GM21825 (cell line): ENCODE measurements around the gene PCDHA5.
"Not testable (repeated sequence)": the region's sequence is repeated elsewhere in the genome, so short reads cannot be mapped to it uniquely, and the experiment has no call there.

ENCODE experiments used
- ATAC-seq: cut with Tn5 transposase; IDR thresholded peaks from one replicate; pipeline ENCODE4 v1.9.1; 2021; ENCODE audit warnings: mild to moderate bottlenecking, moderate library complexity; ENCODE audit not compliant: unreplicated experiment

PCDHA5 gene

GRCh38 chr5:140822969-140823368 is 1.6 kb downstream of the PCDHA5 start:
- ATAC-seq = not testable (repeated sequence)

DNA sequence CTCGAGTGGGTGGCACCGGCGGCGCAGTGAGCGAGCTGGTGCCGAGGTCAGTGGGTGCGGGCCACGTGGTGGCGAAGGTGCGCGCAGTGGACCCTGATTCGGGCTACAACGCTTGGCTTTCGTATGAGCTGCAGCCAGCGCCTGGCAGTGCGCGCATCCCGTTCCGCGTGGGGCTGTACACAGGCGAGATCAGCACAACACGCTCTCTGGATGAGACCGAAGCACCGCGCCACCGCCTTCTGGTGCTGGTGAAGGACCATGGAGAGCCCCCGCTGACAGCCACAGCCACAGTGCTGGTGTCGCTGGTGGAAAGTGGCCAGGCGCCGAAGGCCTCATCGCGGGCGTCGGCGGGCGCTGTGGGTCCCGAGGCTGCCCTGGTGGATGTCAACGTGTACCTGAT is 2.1 kb downstream of the PCDHA5 start:
- ATAC-seq = no peak

- ATAC-seq = no peak
Measured at GRCh38 chr5:140827704-140828361, 6.4 kb downstream of the PCDHA5 start, which contains the start of gene PCDHA6. TSS of gene PCDHA6 (plus strand) at chr5:140827960. CDS start at chr5:140828092, 132 bp downstream.

DNA sequence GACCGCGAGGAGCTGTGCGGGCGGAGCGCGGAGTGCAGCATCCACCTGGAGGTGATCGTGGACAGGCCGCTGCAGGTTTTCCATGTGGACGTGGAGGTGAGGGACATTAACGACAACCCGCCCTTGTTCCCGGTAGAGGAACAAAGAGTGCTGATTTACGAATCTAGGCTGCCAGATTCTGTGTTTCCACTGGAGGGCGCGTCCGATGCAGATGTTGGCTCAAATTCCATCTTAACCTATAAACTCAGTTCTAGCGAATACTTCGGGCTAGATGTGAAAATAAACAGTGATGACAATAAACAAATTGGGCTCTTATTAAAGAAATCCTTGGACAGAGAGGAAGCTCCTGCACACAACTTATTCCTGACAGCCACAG is 6.9 kb downstream of the PCDHA5 start:
- ATAC-seq = no peak

DNA sequence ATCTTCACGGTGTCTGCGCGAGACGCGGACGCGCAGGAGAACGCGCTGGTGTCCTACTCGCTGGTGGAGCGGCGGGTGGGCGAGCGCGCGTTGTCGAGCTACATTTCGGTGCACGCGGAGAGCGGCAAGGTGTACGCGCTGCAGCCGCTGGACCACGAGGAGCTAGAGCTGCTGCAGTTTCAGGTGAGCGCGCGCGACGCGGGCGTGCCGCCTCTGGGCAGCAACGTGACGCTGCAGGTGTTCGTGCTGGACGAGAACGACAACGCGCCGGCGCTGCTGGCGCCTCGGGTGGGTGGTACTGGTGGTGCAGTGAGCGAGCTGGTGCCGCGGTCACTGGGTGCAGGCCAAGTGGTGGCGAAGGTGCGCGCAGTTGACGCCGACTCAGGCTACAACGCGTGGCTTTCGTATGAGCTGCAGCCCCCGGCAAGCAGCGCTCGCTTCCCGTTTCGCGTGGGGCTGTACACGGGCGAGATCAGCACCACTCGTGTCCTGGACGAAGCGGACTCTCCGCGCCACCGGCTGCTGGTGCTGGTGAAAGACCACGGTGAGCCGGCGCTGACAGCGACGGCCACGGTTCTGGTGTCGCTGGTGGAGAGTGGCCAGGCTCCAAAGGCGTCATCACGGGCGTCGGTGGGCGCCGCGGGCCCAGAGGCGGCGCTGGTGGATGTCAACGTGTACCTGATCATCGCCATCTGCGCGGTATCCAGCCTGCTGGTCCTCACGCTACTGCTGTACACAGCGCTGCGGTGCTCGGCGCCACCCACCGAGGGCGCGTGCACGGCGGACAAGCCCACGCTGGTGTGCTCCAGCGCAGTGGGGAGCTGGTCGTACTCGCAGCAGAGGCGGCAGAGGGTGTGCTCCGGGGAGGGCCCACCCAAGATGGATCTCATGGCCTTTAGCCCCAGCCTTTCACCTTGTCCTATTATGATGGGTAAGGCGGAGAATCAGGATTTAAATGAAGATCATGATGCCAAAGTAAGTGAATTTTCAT is 8.4 kb downstream of the PCDHA5 start:
- not testable (repeated sequence) for ATAC-seq

DNA sequence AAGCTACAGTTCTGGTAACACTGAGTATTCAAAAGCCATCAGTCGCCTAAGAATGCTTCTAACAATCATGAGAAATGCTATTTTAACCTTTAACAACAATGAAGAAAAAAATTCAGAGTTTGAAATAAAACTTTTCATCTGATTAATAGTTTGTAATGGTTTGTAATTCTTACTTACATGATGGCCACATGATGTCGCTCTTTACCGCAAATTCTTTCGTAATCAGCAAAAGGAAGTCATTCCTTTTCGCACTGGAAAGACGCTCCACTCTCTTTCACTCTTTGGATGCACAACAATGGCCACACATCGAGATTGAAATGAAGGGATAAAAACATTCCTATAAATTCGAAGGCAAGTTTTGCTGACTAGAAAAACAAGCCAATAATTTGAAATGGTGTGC is 12.6 kb downstream of the PCDHA5 start, which contains the start of gene PCDHA7:
TSS of gene PCDHA7 (plus strand) at position 277 of the 400 bp plus-strand sequence. CDS start at position 392, 115 bp downstream.
- no peak for ATAC-seq

- ATAC-seq = not testable (repeated sequence)
Measured at GRCh38 chr5:140834439-140835008, 13.1 kb downstream of the PCDHA5 start.

- no peak for ATAC-seq
Measured at GRCh38 chr5:140835622-140836510, 14.5 kb downstream of the PCDHA5 start.

- no peak for ATAC-seq
Measured at GRCh38 chr5:140840978-140841962, 19.9 kb downstream of the PCDHA5 start, which contains the start of gene PCDHA8. TSS of gene PCDHA8 (plus strand) at chr5:140841187. CDS start at chr5:140841322, 135 bp downstream.

GRCh38 chr5:140842798-140843733 is 21.7 kb downstream of the PCDHA5 start:
- ATAC-seq = no peak

- ATAC-seq = not testable (repeated sequence)
Measured at GRCh38 chr5:140848139-140849102, 27.0 kb downstream of the PCDHA5 start, which contains the start of gene PCDHA9. TSS of gene PCDHA9 (plus strand) at chr5:140848382. CDS start at chr5:140848496, 114 bp downstream.

GRCh38 chr5:140849831-140850634 is 28.6 kb downstream of the PCDHA5 start:
- ATAC-seq = not testable (repeated sequence)

- no peak for ATAC-seq
Measured at GRCh38 chr5:140855772-140856674, 34.6 kb downstream of the PCDHA5 start, which contains the start of gene PCDHA10. TSS of gene PCDHA10 (plus strand) at chr5:140855897. CDS start at chr5:140856049, 152 bp downstream.

- no peak for ATAC-seq
Measured at GRCh38 chr5:140857177-140857986, 36.0 kb downstream of the PCDHA5 start.
